Activated CD8-positive, alpha-beta memory T cell treated with anti-CD3 and anti-CD28 coated beads for 4 hours (primary cell): Measurements from ENCODE around the gene FTMT.
"Not testable (repeated sequence)": the region's sequence is repeated elsewhere in the genome, so short reads cannot be mapped to it uniquely, and the experiment has no call there.

Source experiments
- DNase-seq, 2 donors: peaks; one replicate each; pipeline ENCODE4 v3.0.0-alpha.2; 2020; ENCODE audit warnings: low read depth in 2 of 2

The FTMT gene

DNA sequence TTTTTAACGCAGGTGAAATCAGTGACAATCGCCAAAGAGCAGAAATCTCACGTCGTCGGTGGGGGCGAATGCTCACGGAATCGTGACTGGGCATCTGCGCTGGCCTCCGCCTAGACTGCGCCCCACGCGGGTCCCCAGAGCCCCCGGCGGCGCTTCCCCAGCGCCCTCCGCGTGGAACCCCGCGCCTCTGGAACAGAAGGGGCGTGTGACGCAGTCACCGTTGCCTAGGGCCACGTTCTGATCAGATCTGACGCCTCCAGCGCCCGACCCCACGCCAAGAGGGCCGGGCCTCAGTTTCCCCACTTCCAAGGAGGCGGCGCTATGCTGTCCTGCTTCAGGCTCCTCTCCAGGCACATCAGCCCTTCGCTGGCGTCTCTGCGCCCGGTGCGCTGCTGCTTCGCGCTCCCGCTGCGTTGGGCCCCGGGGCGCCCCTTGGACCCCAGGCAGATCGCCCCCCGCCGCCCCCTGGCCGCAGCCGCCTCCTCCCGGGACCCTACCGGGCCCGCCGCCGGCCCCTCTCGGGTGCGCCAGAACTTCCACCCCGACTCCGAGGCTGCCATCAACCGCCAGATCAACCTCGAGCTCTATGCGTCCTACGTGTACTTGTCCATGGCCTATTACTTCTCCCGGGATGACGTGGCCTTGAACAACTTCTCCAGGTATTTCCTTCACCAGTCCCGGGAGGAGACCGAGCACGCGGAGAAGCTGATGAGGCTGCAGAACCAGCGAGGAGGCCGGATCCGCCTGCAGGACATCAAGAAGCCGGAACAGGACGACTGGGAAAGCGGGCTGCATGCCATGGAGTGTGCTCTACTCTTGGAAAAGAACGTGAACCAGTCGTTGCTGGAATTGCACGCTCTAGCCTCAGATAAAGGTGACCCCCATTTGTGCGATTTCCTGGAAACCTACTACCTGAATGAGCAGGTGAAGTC, at the start of gene FTMT:
FTMT (plus strand) TSS at position 240 of the 932 bp plus-strand sequence; CDS start at position 322, 82 bp downstream.
- no peak for DNase-seq

DNA sequence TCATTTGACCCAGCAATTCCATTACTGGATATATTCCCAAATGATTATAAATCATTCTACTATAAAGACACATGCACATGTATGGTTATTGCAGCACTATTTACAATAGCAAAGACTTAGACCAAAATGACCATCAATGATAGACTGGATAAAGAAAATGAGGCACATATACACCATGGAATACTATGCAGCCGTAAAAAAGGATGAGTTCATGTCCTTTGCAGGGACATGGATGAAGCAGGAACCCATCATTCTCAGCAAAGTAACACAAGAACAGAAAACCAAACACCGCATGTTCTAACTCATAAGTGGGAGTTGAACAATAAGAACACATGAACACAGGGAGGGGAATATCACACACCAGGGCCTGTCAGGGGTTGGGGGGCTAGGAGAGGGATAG, 46.4 kb upstream of the FTMT start:
- not testable (repeated sequence) for DNase-seq

DNA sequence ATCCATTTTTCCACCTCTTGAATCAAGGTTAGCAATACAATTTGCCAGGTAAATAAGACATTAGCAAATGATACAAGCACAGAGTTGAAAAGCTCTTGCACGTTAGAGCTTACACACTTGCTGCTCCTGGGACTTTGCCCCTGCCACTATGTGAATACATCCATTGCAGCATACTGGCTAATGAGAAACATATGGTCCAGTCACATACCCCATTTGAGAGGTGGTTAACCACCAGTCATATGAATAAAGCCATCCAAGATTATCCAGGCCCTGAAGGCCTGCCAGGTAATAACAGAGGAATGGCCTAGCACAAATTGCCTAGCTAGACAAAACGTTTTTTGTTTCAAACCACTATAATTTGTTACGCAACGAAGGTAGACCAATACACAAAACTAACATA, 45.8 kb upstream of the FTMT start:
- DNase-seq = no peak

DNA sequence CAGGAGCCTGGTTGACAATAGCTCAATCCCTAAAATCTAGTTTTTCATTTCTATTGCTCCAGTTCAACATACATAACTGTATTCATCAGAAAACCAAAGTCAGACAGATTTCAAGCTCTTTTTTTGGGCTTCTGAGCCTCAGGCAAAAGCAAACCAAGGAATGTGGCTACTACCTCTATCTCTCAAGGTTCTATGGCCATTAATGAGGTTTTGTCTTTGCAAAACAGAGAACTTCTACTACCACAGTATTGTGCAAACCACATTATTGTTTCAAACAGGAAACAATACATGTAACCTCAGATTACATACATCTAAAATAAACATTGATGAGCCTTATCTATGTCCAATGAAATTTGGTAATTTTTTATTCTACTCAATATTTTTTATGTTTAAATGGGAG, 35.5 kb upstream of the FTMT start:
- DNase-seq = no peak

DNA sequence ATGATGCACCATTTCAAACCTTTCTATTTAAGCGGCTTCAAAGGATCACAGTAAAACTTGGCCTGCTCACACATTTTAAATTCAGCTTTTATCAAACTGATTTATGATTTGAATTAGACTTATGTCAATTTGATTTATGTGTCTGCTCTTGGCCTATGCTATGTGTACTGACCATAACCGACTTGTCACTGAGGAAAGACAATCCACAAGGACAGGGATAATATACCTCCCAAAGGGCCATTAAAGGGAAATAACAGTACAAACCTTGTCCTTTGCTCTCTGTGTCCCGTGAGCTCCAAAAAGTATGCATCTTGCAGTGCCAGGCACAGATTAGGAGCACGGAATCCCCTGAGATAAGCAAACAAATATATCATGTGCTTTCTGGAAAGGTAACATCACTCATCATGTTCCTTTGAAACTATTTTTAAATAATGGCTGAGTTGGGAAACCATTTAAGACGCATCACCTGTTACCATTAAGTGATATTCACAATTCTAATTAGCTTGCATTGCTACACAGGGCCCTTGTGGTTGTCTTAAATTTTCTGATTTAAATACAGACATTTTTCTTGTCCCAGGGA, 31.9 kb upstream of the FTMT start:
- DNase-seq = no peak

DNA sequence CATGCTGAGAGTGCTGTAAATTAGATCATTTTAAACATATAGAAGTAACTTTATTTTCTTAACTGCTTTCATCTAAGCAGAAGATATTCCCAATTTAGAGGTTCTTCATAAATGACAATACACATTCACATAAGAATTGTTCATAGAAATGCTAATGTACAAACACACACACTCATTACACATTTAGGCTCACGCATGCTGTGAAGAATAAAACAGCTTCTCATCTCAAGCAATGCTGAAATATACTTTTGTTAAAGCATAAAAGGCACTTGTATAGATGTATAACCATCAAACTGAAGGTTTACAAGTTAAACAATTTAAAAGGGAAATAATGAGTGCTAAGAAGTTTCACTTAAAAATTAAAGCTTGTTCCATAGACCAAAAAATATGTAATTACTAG, 18.1 kb upstream of the FTMT start:
- no peak for DNase-seq

GRCh38 chr5:121834021-121834420, 17.7 kb upstream of the FTMT start:
- no peak for DNase-seq

DNA sequence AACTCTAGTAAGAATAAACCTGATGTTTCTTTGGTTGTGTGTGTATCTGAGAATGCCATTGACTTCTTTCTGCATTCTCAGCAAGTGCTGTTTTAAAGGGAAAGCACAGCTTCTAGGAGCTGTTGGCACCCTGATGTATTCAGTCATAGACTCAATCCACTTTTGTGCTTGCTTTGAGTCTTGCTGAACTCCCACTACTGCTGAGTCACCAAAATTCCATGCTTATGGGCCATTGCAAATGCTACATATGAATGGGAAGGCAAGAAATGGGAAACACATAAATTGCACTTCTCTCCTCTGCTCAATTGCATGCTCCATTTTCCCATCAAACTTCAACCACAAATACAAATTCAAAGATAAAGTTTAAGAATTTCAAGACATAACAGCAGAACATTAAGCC, 9.8 kb upstream of the FTMT start:
- DNase-seq = no peak

DNA sequence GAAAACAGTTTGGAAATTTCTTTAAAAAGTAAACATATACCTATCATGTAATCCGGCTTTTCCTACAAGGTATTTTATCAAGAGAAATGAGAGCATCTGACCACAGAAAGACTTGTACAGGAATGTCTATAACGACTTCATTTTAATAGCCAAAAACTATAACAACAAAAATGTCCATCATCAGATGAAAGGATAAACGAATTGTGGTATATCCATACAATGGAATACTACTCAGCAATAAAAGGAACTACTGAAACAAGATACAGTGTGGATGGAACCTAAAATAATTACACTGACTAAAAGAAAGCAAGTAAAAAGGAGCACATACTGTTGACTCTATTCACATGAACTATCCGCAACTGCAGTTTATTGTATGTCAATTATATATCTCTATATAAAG, 1.4 kb upstream of the FTMT start:
- no peak for DNase-seq

GRCh38 chr5:121853850-121854249, 2.2 kb downstream of the FTMT start:
- DNase-seq = no peak

DNA sequence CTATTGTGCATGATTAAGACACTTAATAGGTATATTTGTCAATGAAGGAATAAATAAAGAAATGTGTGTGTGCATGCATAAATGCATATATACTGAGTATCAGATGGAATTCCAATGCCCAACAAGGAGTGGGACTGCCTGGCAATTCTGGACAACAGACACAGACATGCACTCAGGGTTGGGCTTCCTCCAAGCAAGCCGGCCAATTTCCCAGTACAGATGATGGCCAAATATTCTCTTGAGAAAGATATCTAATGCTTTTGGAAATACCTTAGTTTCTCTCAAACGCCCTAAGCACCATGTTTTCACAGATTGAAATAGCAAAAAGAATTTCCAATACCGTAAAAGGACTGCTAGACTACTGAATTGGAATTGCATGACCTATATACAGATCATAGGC, 11.1 kb downstream of the FTMT start:
- DNase-seq = no peak

GRCh38 chr5:121863753-121864285, 12.1 kb downstream of the FTMT start:
- DNase-seq = no peak

GRCh38 chr5:121867403-121867802, 15.7 kb downstream of the FTMT start:
- no peak for DNase-seq

DNA sequence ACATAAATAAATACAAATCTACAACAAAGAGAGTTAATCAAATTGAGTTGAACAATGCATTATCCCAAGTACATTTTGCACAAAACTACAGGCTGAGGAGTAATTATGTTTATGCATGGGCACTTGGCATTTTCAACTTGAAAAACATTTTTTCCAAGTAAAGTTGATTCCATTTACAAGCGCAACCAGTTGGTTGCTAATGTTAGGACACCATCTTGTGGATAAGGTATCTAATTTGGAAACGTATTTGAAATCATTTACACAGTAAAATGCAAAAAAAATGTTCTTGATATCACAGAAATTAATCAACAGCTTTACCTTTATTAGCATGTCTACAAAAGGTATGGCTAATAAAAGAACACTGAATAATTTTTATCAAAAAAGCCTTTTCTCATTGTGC, 18.8 kb downstream of the FTMT start:
- DNase-seq = no peak

DNA sequence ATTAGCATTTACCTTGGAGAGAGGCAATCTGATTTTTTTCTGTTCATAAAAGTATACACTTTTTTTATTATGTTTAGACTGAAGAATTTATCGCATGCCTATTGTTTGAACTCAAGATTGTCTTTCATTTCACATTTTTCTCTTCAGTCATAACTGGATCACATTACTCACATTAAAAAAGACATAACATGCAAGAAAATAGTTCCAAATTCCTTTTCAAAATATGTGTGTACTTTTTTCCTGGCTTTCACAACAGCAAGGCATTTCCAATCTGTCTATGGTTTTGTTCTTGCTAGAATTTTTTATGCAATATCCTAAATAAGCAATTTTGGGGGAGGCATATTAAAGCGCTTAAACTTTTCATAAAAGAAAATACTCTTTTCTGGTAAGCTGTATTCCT, 21.2 kb downstream of the FTMT start:
- no peak for DNase-seq

DNA sequence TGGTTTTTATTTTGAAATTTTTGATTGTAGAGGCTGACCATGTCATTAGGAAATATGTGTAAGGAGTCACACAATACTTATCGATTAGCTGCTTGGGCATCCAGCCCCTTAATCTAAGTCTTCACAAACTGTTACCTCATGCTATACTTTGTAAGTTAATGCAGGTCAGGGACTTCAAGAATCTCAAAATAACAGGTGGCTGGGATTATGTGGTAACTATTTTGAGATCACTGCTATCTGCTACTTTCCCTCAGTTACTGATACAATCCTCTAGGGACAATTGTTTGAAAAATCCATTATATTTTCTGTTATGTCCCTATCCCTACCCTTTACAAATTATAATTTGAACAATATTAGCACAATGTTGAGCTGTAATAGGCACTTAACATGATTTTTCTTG, 21.7 kb downstream of the FTMT start:
- DNase-seq = no peak

- no peak for DNase-seq
These were observed 33.9 kb downstream of the FTMT start for GRCh38 chr5:121885630-121886029.

- DNase-seq = no peak
These were observed 36.0 kb downstream of the FTMT start for GRCh38 chr5:121887727-121888126.

DNA sequence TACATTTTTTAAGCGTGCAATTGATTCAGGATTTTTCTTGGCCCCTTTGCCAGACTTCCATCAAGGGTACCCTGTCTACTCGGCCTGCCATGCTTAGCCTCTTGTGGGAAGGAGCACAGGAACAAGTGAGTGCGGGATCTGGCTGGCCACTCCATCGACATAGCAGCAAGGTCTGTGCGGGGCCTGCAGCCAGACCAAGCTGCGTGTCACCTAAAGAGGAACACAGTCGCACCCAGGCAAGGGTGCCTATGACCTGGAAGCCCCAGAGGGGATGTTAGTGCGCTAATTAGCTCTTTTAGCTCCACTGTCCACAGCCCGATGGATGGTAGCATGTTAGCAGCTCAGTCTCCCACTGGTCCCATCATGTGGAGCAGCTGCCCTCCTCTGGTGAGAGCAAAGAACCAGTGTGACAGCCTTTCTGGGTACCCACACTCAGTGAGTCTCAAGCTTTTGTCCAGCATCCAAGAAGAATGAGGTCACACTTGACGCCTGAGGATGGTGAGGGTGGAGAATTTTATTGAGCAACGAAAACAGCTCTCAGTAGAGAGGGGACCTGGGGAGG, 38.7 kb downstream of the FTMT start:
- no peak for DNase-seq

DNA sequence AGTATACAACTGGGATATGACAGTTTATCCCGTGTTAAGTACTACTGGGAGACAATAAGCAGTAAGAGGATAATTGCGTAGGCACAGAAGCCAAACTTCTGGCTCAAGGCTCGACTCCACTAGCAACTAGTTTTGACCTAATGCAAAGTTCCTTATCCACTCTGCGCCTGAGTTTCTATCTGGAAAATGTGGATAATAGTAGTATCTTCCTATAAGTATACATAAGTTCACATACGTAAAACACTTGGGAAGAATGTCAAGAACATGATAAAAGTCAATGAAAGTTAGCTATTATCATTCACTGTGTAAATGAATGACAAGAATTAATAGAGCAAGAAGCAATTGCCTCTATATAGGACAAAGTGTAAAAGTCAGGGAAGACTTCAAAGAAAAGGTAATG, 45.7 kb downstream of the FTMT start:
- no peak for DNase-seq

DNA sequence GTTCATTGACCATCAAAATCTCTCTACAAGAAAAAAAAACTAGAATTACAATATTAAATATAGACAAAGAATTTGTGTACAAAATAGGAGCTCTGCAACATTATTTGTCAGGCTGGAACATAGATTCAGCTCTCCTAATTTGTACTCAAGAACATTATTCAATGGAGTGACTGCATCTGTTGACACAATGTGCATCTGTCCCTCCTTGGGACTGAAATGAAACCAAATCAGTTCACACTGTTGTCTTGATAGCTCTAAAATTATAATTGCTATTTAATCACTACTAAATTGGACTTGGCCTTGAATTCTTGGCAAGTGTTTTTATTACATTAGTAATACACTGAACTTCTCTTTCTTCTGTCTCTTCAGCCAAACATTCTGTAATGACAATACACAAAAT, 47.7 kb downstream of the FTMT start:
- no peak for DNase-seq
